IPS-15b (cell line): ENCODE measurements around the gene ARFGEF2.
A peak's percentile ranks its signal among the peaks of the same experiment; 100 is the strongest.

ENCODE experiments used
- H3K27me3 ChIP-seq: one replicate; pipeline ENCODE4 v1.6.1; 2013; ENCODE audit warnings: low read length; ENCODE audit not compliant: control insufficient read depth, insufficient read depth
- H3K36me3 ChIP-seq: one replicate; pipeline ENCODE4 v1.6.1; 2013; ENCODE audit warnings: low read length; ENCODE audit not compliant: control insufficient read depth, insufficient read depth
- H3K4me1 ChIP-seq: one replicate; pipeline ENCODE4 v1.6.1; 2013; ENCODE audit warnings: mild to moderate bottlenecking, low read length; ENCODE audit not compliant: control insufficient read depth, insufficient read depth
- H3K4me3 ChIP-seq: one replicate; pipeline ENCODE4 v1.5.1; 2013; ENCODE audit warnings: low read depth, low read length
- H3K9ac ChIP-seq: one replicate; pipeline ENCODE4 v1.6.1; 2013; ENCODE audit warnings: low read depth, mild to moderate bottlenecking, low read length
- H3K9me3 ChIP-seq: one replicate; pipeline ENCODE4 v1.6.1; 2013; ENCODE audit warnings: mild to moderate bottlenecking, low read length; ENCODE audit not compliant: control insufficient read depth, insufficient read depth

ARFGEF2 gene

GRCh38 chr20:49029203-49029602 lies 107.7 kb downstream of the ARFGEF2 start:
- Histone ChIP-seq H3K4me1 (peaks cover under 1% of the 10 kb centered on the region), H3K27me3 (no peaks in the 10 kb centered on the region), H3K4me3 (no peak overlapping the region), H3K9ac (no peak overlapping the region), H3K9me3 (no peaks in the 10 kb centered on the region), H3K36me3 (peaks cover 14% of the 10 kb centered on the region)

GRCh38 chr20:49030954-49031619 lies 109.6 kb downstream of the ARFGEF2 start:
- Histone ChIP-seq H3K27me3 (no peaks in the 10 kb centered on the region), H3K36me3 (peaks cover 6% of the 10 kb centered on the region), H3K9me3 (no peaks in the 10 kb centered on the region)

GRCh38 chr20:49032455-49032854 lies 110.9 kb downstream of the ARFGEF2 start:
- Histone ChIP-seq H3K36me3 (peaks cover 6% of the 10 kb centered on the region), H3K4me3 (no peak overlapping the region), H3K9ac (no peak overlapping the region), H3K9me3 (no peaks in the 10 kb centered on the region), H3K4me1 (peaks cover 2% of the 10 kb centered on the region), H3K27me3 (no peaks in the 10 kb centered on the region)

More at GRCh38 chr20:49030954-49031619, 109.6 kb downstream of the ARFGEF2 start:
- H3K4me3 ChIP-seq: no peak overlapping the region
- peaks cover 2% of the 10 kb centered on the region for H3K4me1 ChIP-seq
- H3K9ac ChIP-seq: no peak overlapping the region

GRCh38 chr20:49034070-49034732 lies 112.7 kb downstream of the ARFGEF2 start:
- peaks cover 2% of the 10 kb centered on the region for H3K4me1 ChIP-seq
- H3K36me3 ChIP-seq: peaks cover 3% of the 10 kb centered on the region
- H3K9me3 ChIP-seq: no peaks in the 10 kb centered on the region
- no peaks in the 10 kb centered on the region for H3K27me3 ChIP-seq
- no peak overlapping the region for H3K4me3 ChIP-seq
- H3K9ac ChIP-seq: no peak overlapping the region

- peaks cover 2% of the 10 kb centered on the region for H3K4me1 ChIP-seq
- H3K4me3 ChIP-seq: no peak overlapping the region
- peaks cover 3% of the 10 kb centered on the region for H3K36me3 ChIP-seq
- H3K9me3 ChIP-seq: no peaks in the 10 kb centered on the region
- H3K27me3 ChIP-seq: no peaks in the 10 kb centered on the region
- H3K9ac ChIP-seq: no peak overlapping the region
These were observed 116.5 kb downstream of the ARFGEF2 start for GRCh38 chr20:49037962-49038387.

- Histone ChIP-seq H3K4me3 (no peak overlapping the region), H3K9me3 (no peaks in the 10 kb centered on the region), H3K9ac (no peak overlapping the region), H3K27me3 (no peaks in the 10 kb centered on the region), H3K4me1 (no peaks in the 10 kb centered on the region), H3K36me3 (no peaks in the 10 kb centered on the region)
These were observed 118.3 kb downstream of the ARFGEF2 start for GRCh38 chr20:49039854-49040253.

- no peaks in the 10 kb centered on the region for H3K4me1 ChIP-seq
- H3K9ac ChIP-seq: no peak overlapping the region
- no peak overlapping the region for H3K4me3 ChIP-seq
- peaks cover 3% of the 10 kb centered on the region for H3K36me3 ChIP-seq
- H3K27me3 ChIP-seq: no peaks in the 10 kb centered on the region
- H3K9me3 ChIP-seq: no peaks in the 10 kb centered on the region
These were observed 121.5 kb downstream of the ARFGEF2 start for GRCh38 chr20:49043000-49043399.

GRCh38 chr20:49045440-49046086 lies 124.1 kb downstream of the ARFGEF2 start:
- peak overlapping the region; percentile 65 for H3K9ac ChIP-seq
- H3K27me3 ChIP-seq: no peaks in the 10 kb centered on the region
- H3K4me3 ChIP-seq: peak overlapping the region; percentile 99
- H3K9me3 ChIP-seq: no peaks in the 10 kb centered on the region
- H3K4me1 ChIP-seq: peaks cover 4% of the 10 kb centered on the region
- H3K36me3 ChIP-seq: peaks cover 3% of the 10 kb centered on the region

GRCh38 chr20:49046087-49046900 lies 124.8 kb downstream of the ARFGEF2 start, which contains the start of gene CSE1L:
Gene CSE1L, plus strand, starts transcription at chr20:49046312. Its CDS starts 12,152 bp downstream, at chr20:49058464.
- no peaks in the 10 kb centered on the region for H3K9me3 ChIP-seq
- peaks cover 3% of the 10 kb centered on the region for H3K36me3 ChIP-seq
- no peaks in the 10 kb centered on the region for H3K27me3 ChIP-seq
- H3K4me1 ChIP-seq: peaks cover 4% of the 10 kb centered on the region
- peak within 1 kb of the TSS; percentile 99 for H3K4me3 ChIP-seq
- H3K9ac ChIP-seq: peak within 1 kb of the TSS; percentile 99

- no peak overlapping the region for H3K4me3 ChIP-seq
- H3K9me3 ChIP-seq: no peaks in the 10 kb centered on the region
- H3K36me3 ChIP-seq: no peaks in the 10 kb centered on the region
- no peak overlapping the region for H3K9ac ChIP-seq
- H3K4me1 ChIP-seq: peaks cover 7% of the 10 kb centered on the region
- no peaks in the 10 kb centered on the region for H3K27me3 ChIP-seq
These were observed 130.8 kb downstream of the ARFGEF2 start for GRCh38 chr20:49052334-49052733.

- Histone ChIP-seq H3K27me3 (no peaks in the 10 kb centered on the region), H3K4me3 (no peak overlapping the region), H3K9me3 (no peaks in the 10 kb centered on the region), H3K36me3 (no peaks in the 10 kb centered on the region), H3K9ac (no peak overlapping the region), H3K4me1 (peaks cover 3% of the 10 kb centered on the region)
These were observed 132.6 kb downstream of the ARFGEF2 start for GRCh38 chr20:49054056-49054643.
